OCI-LY7 (cell line): Measurements from ENCODE around the gene RBKS.

ENCODE experiments used
- CTCF ChIP-seq: fragments of 200-600 bp; sonication (generic); conservative IDR thresholded peaks from 2 replicates; pipeline ENCODE4 v1.5.1; 2014; ENCODE audit warnings: mild to moderate bottlenecking, antibody characterized with exemption, low read length, moderate library complexity, mixed read lengths
- EZH2phosphoT487 ChIP-seq: fragments of 200-600 bp; sonication (generic); IDR thresholded peaks from 2 replicates; pipeline ENCODE4 v1.6.1; 2018; ENCODE audit warnings: low read depth, borderline replicate concordance, mild to moderate bottlenecking, mixed run types, antibody characterized with exemption, low read length, moderate library complexity, mixed read lengths

- TF ChIP-seq CTCF (no peak), EZH2phosphoT487 (no peak)
These were observed 87.1 kb downstream of the RBKS start for GRCh38 chr2:27803046-27803445.
